Loucy (cell line): Measurements from ENCODE around the gene NTNG1.

ENCODE experiments used
- H2AFZ ChIP-seq: fragments of 200-600 bp; sonication (generic); 2 replicates; pipeline ENCODE4 v1.6.0; 2016; ENCODE audit warnings: antibody characterized with exemption, mild to moderate bottlenecking, low read length, moderate library complexity
- H3F3A ChIP-seq: fragments of 200-600 bp; 2 replicates; pipeline ENCODE4 v1.6.0; 2016; ENCODE audit warnings: antibody characterized with exemption, low read depth, mild to moderate bottlenecking
- H3K27me3 ChIP-seq: fragments of 200-600 bp; sonication (generic); 2 replicates; pipeline ENCODE4 v1.6.1; 2014; ENCODE audit warnings: low read length, mild to moderate bottlenecking; ENCODE audit not compliant: insufficient read depth, poor library complexity, severe bottlenecking
- H3K36me3 ChIP-seq: fragments of 200-600 bp; sonication (generic); 2 replicates; pipeline ENCODE4 v1.6.1; 2016; ENCODE audit warnings: low read length; ENCODE audit not compliant: insufficient read depth
- H3K4me1 ChIP-seq: fragments of 200-600 bp; sonication (generic); 2 replicates; pipeline ENCODE4 v1.5.1; 2014; ENCODE audit warnings: low read length, mild to moderate bottlenecking; ENCODE audit not compliant: insufficient read depth, poor library complexity, severe bottlenecking
- H3K4me2 ChIP-seq: fragments of 200-600 bp; sonication (generic); 2 replicates; pipeline ENCODE4 v1.6.0; 2014; ENCODE audit warnings: antibody characterized with exemption, low read length, low read depth, mild to moderate bottlenecking; ENCODE audit not compliant: poor library complexity, severe bottlenecking
- H3K4me3 ChIP-seq: fragments of 200-600 bp; sonication (generic); 2 replicates; pipeline ENCODE4 v1.5.1; 2014; ENCODE audit warnings: low read length, mild to moderate bottlenecking, mixed read lengths; ENCODE audit not compliant: poor library complexity, severe bottlenecking
- H3K79me2 ChIP-seq: fragments of 200-600 bp; sonication (generic); 2 replicates; pipeline ENCODE4 v1.6.1; 2014; ENCODE audit warnings: low read length; ENCODE audit not compliant: insufficient read depth
- H3K9ac ChIP-seq: fragments of 200-600 bp; sonication (generic); 2 replicates; pipeline ENCODE4 v1.6.0; 2014; ENCODE audit warnings: mild to moderate bottlenecking, low read depth, low read length, moderate library complexity; ENCODE audit not compliant: poor library complexity, severe bottlenecking
- H3K9me2 ChIP-seq: fragments of 200-600 bp; sonication (generic); replicated peaks from 2 replicates; pipeline ENCODE4 v1.6.1; 2016; ENCODE audit warnings: low read depth, low read length, mixed read lengths
- H3K9me3 ChIP-seq: fragments of 200-600 bp; sonication (generic); 2 replicates; pipeline ENCODE4 v1.6.1; 2014; ENCODE audit warnings: mild to moderate bottlenecking, antibody characterized with exemption, low read length, low read depth; ENCODE audit not compliant: insufficient read depth
- H4K20me1 ChIP-seq: fragments of 200-600 bp; sonication (generic); 2 replicates; pipeline ENCODE4 v1.6.0; 2014; ENCODE audit warnings: antibody characterized with exemption, low read length, mild to moderate bottlenecking; ENCODE audit not compliant: insufficient read depth, poor library complexity, severe bottlenecking
- CTCF ChIP-seq: fragments of 200-600 bp; sonication (generic); conservative IDR thresholded peaks from 2 replicates; pipeline ENCODE4 v1.5.1; 2014; ENCODE audit warnings: mild to moderate bottlenecking, antibody characterized with exemption, low read length
- EZH2phosphoT487 ChIP-seq: fragments of 200-600 bp; IDR thresholded peaks from 2 replicates; pipeline ENCODE4 v1.6.1; 2018; ENCODE audit warnings: antibody characterized with exemption, mild to moderate bottlenecking, moderate library complexity, borderline replicate concordance

Gene NTNG1

GRCh38 chr1:107525145-107525544, 384.3 kb downstream of the NTNG1 start:
- Histone ChIP-seq H3K27me3 (no peaks in the 10 kb centered on the region), H3K4me1 (no peaks in the 10 kb centered on the region), H3K36me3 (no peaks in the 10 kb centered on the region), H3K9me3 (no peaks in the 10 kb centered on the region), H3K9me2 (no peaks in the 10 kb centered on the region), H3K4me3 (no peak overlapping the region), H3K79me2 (no peaks in the 10 kb centered on the region), H4K20me1 (no peaks in the 10 kb centered on the region), H3K9ac (no peak overlapping the region), H3K4me2 (no peak overlapping the region), H3F3A (no peaks in the 10 kb centered on the region), H2AFZ (no peak overlapping the region)
- TF ChIP-seq EZH2phosphoT487: no peak
- TF ChIP-seq CTCF: no peak

GRCh38 chr1:107525961-107526360, 385.1 kb downstream of the NTNG1 start:
- no peaks in the 10 kb centered on the region for H3K79me2 ChIP-seq
- H3K4me1 ChIP-seq: no peaks in the 10 kb centered on the region
- H3K4me3 ChIP-seq: no peak overlapping the region
- H2AFZ ChIP-seq: no peak overlapping the region
- H3K9ac ChIP-seq: no peak overlapping the region
- no peaks in the 10 kb centered on the region for H3K36me3 ChIP-seq
- H3F3A ChIP-seq: no peaks in the 10 kb centered on the region
- H3K9me2 ChIP-seq: no peaks in the 10 kb centered on the region
- no peak overlapping the region for H3K4me2 ChIP-seq
- H3K9me3 ChIP-seq: no peaks in the 10 kb centered on the region
- no peaks in the 10 kb centered on the region for H4K20me1 ChIP-seq
- H3K27me3 ChIP-seq: no peaks in the 10 kb centered on the region
- TF ChIP-seq CTCF (no peak), EZH2phosphoT487 (no peak)

GRCh38 chr1:107526524-107527198, 385.8 kb downstream of the NTNG1 start:
- Histone ChIP-seq H3K27me3 (no peaks in the 10 kb centered on the region), H2AFZ (no peak overlapping the region), H3K4me1 (no peaks in the 10 kb centered on the region), H3K36me3 (no peaks in the 10 kb centered on the region), H3K4me2 (no peak overlapping the region), H3K9me3 (no peaks in the 10 kb centered on the region), H3K9me2 (no peaks in the 10 kb centered on the region), H3K9ac (no peak overlapping the region), H3K79me2 (no peaks in the 10 kb centered on the region), H3K4me3 (no peak overlapping the region), H4K20me1 (no peaks in the 10 kb centered on the region), H3F3A (no peaks in the 10 kb centered on the region)
- TF ChIP-seq CTCF (no peak), EZH2phosphoT487 (no peak)
